ENCODE data around the gene PFDN2. TPM values are rescaled to one million over a fixed set of nuclear protein-coding genes. Genes with fewer than 3 reads are reported as not detected.
"Not testable (repeated sequence)": the region's sequence is repeated elsewhere in the genome, so short reads cannot be mapped to it uniquely, and the experiment has no call there.

Gene PFDN2
- total RNA-seq, 2 donors from 2014 or later = 34.5 to 37.1 TPM

- no peaks in the 10 kb centered on the region for H3K27me3 Mint-ChIP-seq
- no peak for ATAC-seq
- no peak for DNase-seq
- H3K9me3 ChIP-seq (ENCODE audit: control insufficient read depth, low read length, poor library complexity, severe bottlenecking) = no peaks in the 10 kb centered on the region
- H3K4me3 Mint-ChIP-seq = peak overlapping the region; percentile 21
- peaks cover 10% of the 10 kb centered on the region for H3K36me3 Mint-ChIP-seq (ENCODE audit: low read depth)
- peaks cover 50% of the 10 kb centered on the region for H3K4me1 Mint-ChIP-seq
- no peak overlapping the region for H3K27ac Mint-ChIP-seq
These were observed 12.4 kb upstream of the PFDN2 start for GRCh38 chr1:161130266-161130665.

GRCh38 chr1:161128591-161129420 lies 11.0 kb upstream of the PFDN2 start:
- Mint-ChIP-seq H3K27ac (no peak overlapping the region), H3K27me3 (no peaks in the 10 kb centered on the region), H3K4me1 (peaks cover 49% of the 10 kb centered on the region), H3K4me3 (peak overlapping the region; percentile 15), H3K36me3 (ENCODE audit: low read depth) (peaks cover 10% of the 10 kb centered on the region)
- no peak for DNase-seq
- H3K9me3 ChIP-seq (ENCODE audit: control insufficient read depth, low read length, poor library complexity, severe bottlenecking) = no peaks in the 10 kb centered on the region
- no peak for ATAC-seq

- H3K9me3 ChIP-seq (ENCODE audit: control insufficient read depth, low read length, poor library complexity, severe bottlenecking) = no peaks in the 10 kb centered on the region
- H3K27ac Mint-ChIP-seq = peak overlapping the region; percentile 77
- H3K4me1 Mint-ChIP-seq = peaks cover 49% of the 10 kb centered on the region
- no peak for DNase-seq
- no peaks in the 10 kb centered on the region for H3K27me3 Mint-ChIP-seq
- H3K36me3 Mint-ChIP-seq (ENCODE audit: low read depth) = peaks cover 10% of the 10 kb centered on the region
- no peak for ATAC-seq
- H3K4me3 Mint-ChIP-seq = no peak overlapping the region
These were observed 9.8 kb upstream of the PFDN2 start for GRCh38 chr1:161127649-161128048.

GRCh38 chr1:161122967-161123366 lies 5.1 kb upstream of the PFDN2 start:
- Mint-ChIP-seq H3K27ac (no peak overlapping the region), H3K4me3 (no peak overlapping the region), H3K36me3 (ENCODE audit: low read depth) (peaks cover 8% of the 10 kb centered on the region), H3K4me1 (peaks cover 41% of the 10 kb centered on the region), H3K27me3 (no peaks in the 10 kb centered on the region)
- H3K9me3 ChIP-seq (ENCODE audit: control insufficient read depth, low read length, poor library complexity, severe bottlenecking) = no peaks in the 10 kb centered on the region
- ATAC-seq (no peak), DNase-seq (no peak)

DNA sequence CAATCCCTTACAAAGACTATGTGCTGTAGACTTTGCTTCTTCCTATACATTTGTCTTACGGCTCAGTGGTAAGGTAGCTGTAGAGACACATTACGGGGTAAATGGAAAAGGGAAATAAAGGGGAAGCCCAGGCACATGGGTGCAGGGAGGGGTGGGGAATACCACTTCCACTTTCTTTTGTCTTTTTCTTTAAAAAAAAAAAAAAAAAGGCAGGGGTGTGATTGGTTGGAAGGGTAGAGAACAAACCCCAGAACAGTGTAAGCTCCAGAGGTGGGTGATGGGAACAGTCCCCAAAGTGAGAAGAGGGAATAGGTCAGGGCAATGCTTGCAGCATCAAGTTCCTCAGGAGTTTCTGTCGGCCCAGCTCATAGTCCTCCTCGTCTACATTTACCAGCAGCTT lies 4.0 kb upstream of the PFDN2 start:
- Mint-ChIP-seq H3K27ac (no peak overlapping the region), H3K4me3 (no peak overlapping the region), H3K27me3 (no peaks in the 10 kb centered on the region), H3K4me1 (peaks cover 37% of the 10 kb centered on the region), H3K36me3 (ENCODE audit: low read depth) (peaks cover 8% of the 10 kb centered on the region)
- no peaks in the 10 kb centered on the region for H3K9me3 ChIP-seq (ENCODE audit: control insufficient read depth, low read length, poor library complexity, severe bottlenecking)
- ATAC-seq = no peak
- no peak for DNase-seq

DNA sequence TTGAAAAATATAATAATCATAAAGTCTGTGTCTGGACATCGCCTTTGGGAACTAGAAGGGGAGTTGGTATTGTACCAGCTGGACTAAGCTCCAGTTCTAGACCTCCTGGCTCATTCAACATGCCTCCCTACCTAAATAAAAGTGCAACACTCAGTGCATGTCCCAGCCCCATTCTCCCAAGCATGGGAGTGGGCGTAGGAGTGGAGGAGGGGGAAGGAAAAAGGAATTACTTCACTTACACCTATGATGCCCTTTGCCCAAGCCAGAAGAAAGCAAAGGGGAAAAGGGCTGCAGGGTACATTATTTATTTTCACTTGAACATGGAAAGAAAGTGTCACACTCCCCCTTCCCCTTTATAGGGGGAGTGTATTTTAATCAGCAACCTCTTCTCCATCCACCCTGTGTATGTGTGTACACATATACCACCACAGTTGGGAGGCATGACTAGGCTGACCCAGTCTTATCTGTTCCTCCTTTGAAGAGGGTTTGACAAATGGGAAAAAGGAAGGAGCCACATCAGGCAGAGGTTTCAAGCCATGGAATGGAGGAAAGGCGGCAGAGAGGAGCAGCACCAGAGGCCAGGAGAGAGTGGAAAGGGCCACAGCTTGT lies 3.3 kb upstream of the PFDN2 start:
- Mint-ChIP-seq H3K27me3 (no peaks in the 10 kb centered on the region), H3K27ac (peak overlapping the region; percentile 24), H3K36me3 (ENCODE audit: low read depth) (peaks cover 5% of the 10 kb centered on the region), H3K4me1 (peaks cover 36% of the 10 kb centered on the region), H3K4me3 (no peak overlapping the region)
- no peak for DNase-seq
- H3K9me3 ChIP-seq (ENCODE audit: control insufficient read depth, low read length, poor library complexity, severe bottlenecking) = no peaks in the 10 kb centered on the region
- no peak for ATAC-seq

- Mint-ChIP-seq H3K36me3 (ENCODE audit: low read depth) (peaks cover 1% of the 10 kb centered on the region), H3K27ac (peak overlapping the region; percentile 94), H3K4me1 (peaks cover 33% of the 10 kb centered on the region), H3K4me3 (peak overlapping the region; percentile 97), H3K27me3 (no peaks in the 10 kb centered on the region)
- no peaks in the 10 kb centered on the region for H3K9me3 ChIP-seq (ENCODE audit: control insufficient read depth, low read length, poor library complexity, severe bottlenecking)
- DNase-seq (peak in 2 of 3 donors; percentile 21 to 44), ATAC-seq (peak; percentile 69)
These were observed 1.5 kb upstream of the PFDN2 start for GRCh38 chr1:161119092-161119903.

GRCh38 chr1:161115961-161116360 lies 1.9 kb downstream of the PFDN2 start:
- peak overlapping the region; percentile 53 for H3K4me3 Mint-ChIP-seq
- H3K36me3 Mint-ChIP-seq (ENCODE audit: low read depth); ATAC-seq; H3K27me3 Mint-ChIP-seq; H3K9me3 ChIP-seq (ENCODE audit: control insufficient read depth, low read length, poor library complexity, severe bottlenecking); DNase-seq: not testable (repeated sequence)
- H3K27ac Mint-ChIP-seq = peak overlapping the region; percentile 94
- H3K4me1 Mint-ChIP-seq = peaks cover 51% of the 10 kb centered on the region

GRCh38 chr1:161115132-161115711 lies 2.6 kb downstream of the PFDN2 start:
- Mint-ChIP-seq H3K36me3 (ENCODE audit: low read depth) (peaks cover 3% of the 10 kb centered on the region), H3K27ac (peak overlapping the region; percentile 84), H3K27me3 (no peaks in the 10 kb centered on the region), H3K4me1 (peaks cover 49% of the 10 kb centered on the region), H3K4me3 (no peak overlapping the region)
- ATAC-seq (no peak), DNase-seq (no peak)
- H3K9me3 ChIP-seq (ENCODE audit: control insufficient read depth, low read length, poor library complexity, severe bottlenecking) = no peaks in the 10 kb centered on the region

- no peak overlapping the region for H3K4me3 Mint-ChIP-seq
- no peaks in the 10 kb centered on the region for H3K27me3 Mint-ChIP-seq
- peaks cover 3% of the 10 kb centered on the region for H3K36me3 Mint-ChIP-seq (ENCODE audit: low read depth)
- H3K4me1 Mint-ChIP-seq = peaks cover 45% of the 10 kb centered on the region
- H3K9me3 ChIP-seq (ENCODE audit: control insufficient read depth, low read length, poor library complexity, severe bottlenecking) = no peaks in the 10 kb centered on the region
- DNase-seq = no peak
- peak overlapping the region; percentile 84 for H3K27ac Mint-ChIP-seq
- ATAC-seq = no peak
These were observed 3.3 kb downstream of the PFDN2 start for GRCh38 chr1:161114556-161114955.

GRCh38 chr1:161113915-161114314 lies 3.9 kb downstream of the PFDN2 start:
- ATAC-seq (no peak), DNase-seq (no peak)
- Mint-ChIP-seq H3K27me3 (no peaks in the 10 kb centered on the region), H3K36me3 (ENCODE audit: low read depth) (peaks cover 4% of the 10 kb centered on the region), H3K4me1 (peaks cover 41% of the 10 kb centered on the region), H3K27ac (peak overlapping the region; percentile 84), H3K4me3 (no peak overlapping the region)
- H3K9me3 ChIP-seq (ENCODE audit: control insufficient read depth, low read length, poor library complexity, severe bottlenecking) = no peaks in the 10 kb centered on the region

- ATAC-seq = no peak
- DNase-seq = no peak
- no peak overlapping the region for H3K27ac Mint-ChIP-seq
- H3K36me3 Mint-ChIP-seq (ENCODE audit: low read depth) = peaks cover 6% of the 10 kb centered on the region
- no peaks in the 10 kb centered on the region for H3K9me3 ChIP-seq (ENCODE audit: control insufficient read depth, low read length, poor library complexity, severe bottlenecking)
- peaks cover 33% of the 10 kb centered on the region for H3K4me1 Mint-ChIP-seq
- H3K4me3 Mint-ChIP-seq = no peak overlapping the region
- no peaks in the 10 kb centered on the region for H3K27me3 Mint-ChIP-seq
These were observed 6.3 kb downstream of the PFDN2 start for GRCh38 chr1:161111527-161111926.

GRCh38 chr1:161111117-161111516 lies 6.7 kb downstream of the PFDN2 start:
- H3K9me3 ChIP-seq (ENCODE audit: control insufficient read depth, low read length, poor library complexity, severe bottlenecking) = no peaks in the 10 kb centered on the region
- no peak for DNase-seq
- Mint-ChIP-seq H3K27ac (no peak overlapping the region), H3K4me3 (no peak overlapping the region), H3K36me3 (ENCODE audit: low read depth) (peaks cover 6% of the 10 kb centered on the region), H3K4me1 (peaks cover 30% of the 10 kb centered on the region), H3K27me3 (no peaks in the 10 kb centered on the region)
- ATAC-seq = no peak
